HG03045 (cell line): ENCODE measurements around the gene PIEZO2.

Experiments
- ATAC-seq: cut with Tn5 transposase; IDR thresholded peaks from one replicate; pipeline ENCODE4 v1.9.1; 2021; ENCODE audit warnings: mild to moderate bottlenecking, moderate library complexity; ENCODE audit not compliant: unreplicated experiment

PIEZO2 gene

GRCh38 chr18:10754128-10754527, 395.2 kb downstream of the PIEZO2 start:
- no peak for ATAC-seq

GRCh38 chr18:10752382-10752781, 397.0 kb downstream of the PIEZO2 start:
- ATAC-seq = no peak

- no peak for ATAC-seq
These were observed 397.7 kb downstream of the PIEZO2 start for GRCh38 chr18:10751653-10752052.

- no peak for ATAC-seq
These were observed 399.0 kb downstream of the PIEZO2 start for GRCh38 chr18:10750191-10751035.

GRCh38 chr18:10748641-10749040, 400.7 kb downstream of the PIEZO2 start:
- ATAC-seq = no peak

- ATAC-seq = no peak
These were observed 403.4 kb downstream of the PIEZO2 start for GRCh38 chr18:10745971-10746370.

GRCh38 chr18:10745219-10745618, 404.1 kb downstream of the PIEZO2 start:
- no peak for ATAC-seq

GRCh38 chr18:10743766-10744165, 405.6 kb downstream of the PIEZO2 start:
- ATAC-seq = no peak

GRCh38 chr18:10739152-10739551, 410.2 kb downstream of the PIEZO2 start:
- no peak for ATAC-seq

GRCh38 chr18:10736984-10737383, 412.4 kb downstream of the PIEZO2 start:
- ATAC-seq = no peak

- no peak for ATAC-seq
These were observed 416.4 kb downstream of the PIEZO2 start for GRCh38 chr18:10732990-10733389.

- no peak for ATAC-seq
These were observed 421.9 kb downstream of the PIEZO2 start for GRCh38 chr18:10727477-10727876.

- no peak for ATAC-seq
These were observed 422.9 kb downstream of the PIEZO2 start for GRCh38 chr18:10726198-10727068.

- ATAC-seq = no peak
These were observed 424.7 kb downstream of the PIEZO2 start for GRCh38 chr18:10724666-10725065.

GRCh38 chr18:10723496-10723895, 425.9 kb downstream of the PIEZO2 start:
- no peak for ATAC-seq

- ATAC-seq = no peak
These were observed 430.6 kb downstream of the PIEZO2 start for GRCh38 chr18:10718809-10719208.

GRCh38 chr18:10715791-10716190, 433.6 kb downstream of the PIEZO2 start:
- no peak for ATAC-seq

- ATAC-seq = no peak
These were observed 436.0 kb downstream of the PIEZO2 start for GRCh38 chr18:10713409-10713808.

- no peak for ATAC-seq
These were observed 442.1 kb downstream of the PIEZO2 start for GRCh38 chr18:10707294-10707693.

- ATAC-seq = no peak
These were observed 443.6 kb downstream of the PIEZO2 start for GRCh38 chr18:10705786-10706185.

- ATAC-seq = no peak
These were observed 444.1 kb downstream of the PIEZO2 start for GRCh38 chr18:10705291-10705690.

GRCh38 chr18:10702206-10702605, 447.2 kb downstream of the PIEZO2 start:
- no peak for ATAC-seq
